HCEC 1CT (cell line): ENCODE measurements around the gene CES4A.
"Not testable (repeated sequence)": the region's sequence is repeated elsewhere in the genome, so short reads cannot be mapped to it uniquely, and the experiment has no call there.

ENCODE experiments used
- DNase-seq: peaks from one replicate; pipeline ENCODE4 v3.0.0-alpha.2; 2017

The CES4A gene

GRCh38 chr16:66988197-66988788 lies at the start of gene CES4A:
Gene CES4A, plus strand, starts transcription at chr16:66988589. Its CDS starts 184 bp downstream, at chr16:66988773.
- peak; percentile 91 for DNase-seq

- DNase-seq: no peak
These were observed 49.0 kb upstream of the CES4A start for GRCh38 chr16:66939366-66939765.

- DNase-seq: no peak
These were observed 48.2 kb upstream of the CES4A start for GRCh38 chr16:66940236-66940635.

GRCh38 chr16:66942981-66943380 lies 45.4 kb upstream of the CES4A start:
- DNase-seq: no peak

- DNase-seq: no peak
These were observed 44.8 kb upstream of the CES4A start for GRCh38 chr16:66943426-66944053.

- DNase-seq: no peak
These were observed 44.3 kb upstream of the CES4A start for GRCh38 chr16:66944054-66944441.

GRCh38 chr16:66944971-66945370 lies 43.4 kb upstream of the CES4A start:
- DNase-seq: not testable (repeated sequence)

GRCh38 chr16:66945939-66946338 lies 42.5 kb upstream of the CES4A start:
- no peak for DNase-seq

- DNase-seq: no peak
These were observed 41.8 kb upstream of the CES4A start for GRCh38 chr16:66946541-66946940.

GRCh38 chr16:66946974-66947301 lies 41.5 kb upstream of the CES4A start:
- DNase-seq: no peak

GRCh38 chr16:66947302-66948065 lies 40.9 kb upstream of the CES4A start:
- peak; percentile 77 for DNase-seq

- no peak for DNase-seq
These were observed 40.1 kb upstream of the CES4A start for GRCh38 chr16:66948134-66948836.

GRCh38 chr16:66948837-66949225 lies 39.6 kb upstream of the CES4A start:
- no peak for DNase-seq

- DNase-seq: no peak
These were observed 38.9 kb upstream of the CES4A start for GRCh38 chr16:66949472-66949871.

GRCh38 chr16:66950437-66950836 lies 38.0 kb upstream of the CES4A start:
- DNase-seq: no peak

- DNase-seq: no peak
These were observed 37.2 kb upstream of the CES4A start for GRCh38 chr16:66950971-66951790.

GRCh38 chr16:66952430-66953110 lies 35.8 kb upstream of the CES4A start:
- DNase-seq: no peak

- no peak for DNase-seq
These were observed 34.8 kb upstream of the CES4A start for GRCh38 chr16:66953462-66954096.

GRCh38 chr16:66954097-66954659 lies 34.2 kb upstream of the CES4A start:
- DNase-seq: peak; percentile 52

GRCh38 chr16:66955363-66956153 lies 32.8 kb upstream of the CES4A start:
- DNase-seq: not testable (repeated sequence)

- DNase-seq: not testable (repeated sequence)
These were observed 32.3 kb upstream of the CES4A start for GRCh38 chr16:66956154-66956457.
